SK-N-SH (cell line): ENCODE data around the gene MPDU1. TPM values are rescaled to one million over a fixed set of nuclear protein-coding genes. Genes with fewer than 3 reads are reported as not detected.

Experiments
- CTCF ChIA-PET: fragments of 300-600, 350-600 bp; formaldehyde crosslinking; extraction: SDS; loops from one replicate; lab custom pipeline; 2021; lab: Yijun Ruan, JAX
- POLR2A ChIA-PET: fragments of 350-600 bp; sonication (Branson Sonifier 250); formaldehyde crosslinking; extraction: SDS; loops from one replicate; lab custom pipeline; 2020; ENCODE audit warnings: antibody characterized with exemption, inconsistent platforms; lab: Yijun Ruan, JAX
- DNase-seq: peaks from one replicate; pipeline ENCODE4 v3.0.0; 2012
- H2AFZ ChIP-seq: fragments of 200-600 bp; sonication (generic); 2 replicates; pipeline ENCODE4 v1.8.1; 2016; ENCODE audit warnings: antibody characterized with exemption, mild to moderate bottlenecking, low read depth
- H3F3A ChIP-seq: fragments of 200-600 bp; sonication (generic); replicated peaks from 2 replicates; pipeline ENCODE3; 2016; ENCODE audit warnings: antibody characterized with exemption, mild to moderate bottlenecking; ENCODE audit not compliant: insufficient read depth
- H3K27ac ChIP-seq, 2 experiments: fragments of 200-500 bp in 1 of 2; fragments of 200-600 bp in 1 of 2; sonication (Bioruptor generic) in 1 of 2; sonication (generic), shearing (Covaris generic) in 1 of 2; 2 replicates each; pipeline versions ENCODE4 v1.5.1 to v1.6.1; 2014 to 2016; ENCODE audit warnings: low read depth in 2 of 2, inconsistent platforms in 1 of 2, low read length in 1 of 2, mild to moderate bottlenecking in 1 of 2, mixed read lengths in 1 of 2
- H3K27me3 ChIP-seq: fragments of 200-600 bp; sonication (generic), shearing (Covaris generic); 2 replicates; pipeline ENCODE4 v1.6.1; 2016; ENCODE audit warnings: mixed run types; ENCODE audit not compliant: insufficient read depth
- H3K36me3 ChIP-seq, 2 experiments: fragments of 200-500 bp in 1 of 2; fragments of 200-600 bp in 1 of 2; sonication (Bioruptor generic) in 1 of 2; sonication (generic) in 1 of 2; replicated peaks in 1 of 2; 2 replicates each; pipeline versions ENCODE3 to v1.5.1; 2014 to 2016; ENCODE audit warnings: low read length in 1 of 2, mild to moderate bottlenecking in 1 of 2; ENCODE audit not compliant: insufficient read depth in 2 of 2, control insufficient read depth in 1 of 2
- H3K4me1 ChIP-seq, 2 experiments: fragments of 200-500 bp in 1 of 2; fragments of 200-600 bp in 1 of 2; sonication (Bioruptor generic) in 1 of 2; sonication (generic), shearing (Covaris generic) in 1 of 2; 2 replicates each; pipeline versions ENCODE4 v1.5.1 to v1.6.1; 2014 to 2016; ENCODE audit warnings: low read depth in 1 of 2, low read length in 1 of 2, mixed run types in 1 of 2; ENCODE audit not compliant: insufficient read depth in 2 of 2, control insufficient read depth in 1 of 2
- H3K4me2 ChIP-seq: fragments of 200-600 bp; sonication (generic), shearing (Covaris generic); 2 replicates; pipeline ENCODE4 v1.6.1; 2017; ENCODE audit warnings: mixed run types
- H3K4me3 ChIP-seq, 2 experiments: fragments of 200-500 bp in 1 of 2; fragments of 200-600 bp in 1 of 2; sonication (Bioruptor generic) in 1 of 2; sonication (generic), shearing (Covaris generic) in 1 of 2; 2 replicates each; pipeline versions ENCODE4 v1.5.1 to v1.8.1; 2014 to 2016; ENCODE audit warnings: low read depth in 2 of 2, inconsistent platforms in 1 of 2, low read length in 1 of 2, mild to moderate bottlenecking in 1 of 2, mixed read lengths in 1 of 2, moderate library complexity in 1 of 2
- H3K79me2 ChIP-seq: fragments of 200-600 bp; sonication (generic); 2 replicates; pipeline ENCODE4 v1.8.1; 2017; ENCODE audit warnings: mild to moderate bottlenecking; ENCODE audit not compliant: insufficient read depth
- H3K9ac ChIP-seq: fragments of 200-600 bp; sonication (generic); 2 replicates; pipeline ENCODE4 v1.6.1; 2017; ENCODE audit warnings: mixed run types
- H3K9me2 ChIP-seq: fragments of 200-600 bp; sonication (generic); 2 replicates; pipeline ENCODE4 v1.6.1; 2017; ENCODE audit warnings: mixed run types
- H3K9me3 ChIP-seq: fragments of 200-600 bp; sonication (generic); 2 replicates; pipeline ENCODE4 v1.6.1; 2017; ENCODE audit warnings: mixed run types, mild to moderate bottlenecking, moderate library complexity
- H4K20me1 ChIP-seq: fragments of 200-600 bp; sonication (generic); 2 replicates; pipeline ENCODE4 v1.6.1; 2017; ENCODE audit warnings: mild to moderate bottlenecking, mixed run types; ENCODE audit not compliant: insufficient read depth
- CHD2 ChIP-seq: fragments of 150-350 bp; IDR thresholded peaks from 2 replicates; pipeline ENCODE4 v1.6.1; 2018; ENCODE audit warnings: low read length; ENCODE audit not compliant: partially characterized antibody
- CTCF ChIP-seq: fragments of 200-600 bp; sonication (generic); IDR thresholded peaks from 2 replicates; pipeline ENCODE4 v1.6.1; 2017; ENCODE audit warnings: antibody characterized with exemption, mild to moderate bottlenecking, moderate library complexity
- EP300 ChIP-seq, 2 experiments: IDR thresholded peaks; 2 replicates each; pipeline versions ENCODE4 v1.4.0 to v1.6.1; 2012; ENCODE audit warnings: borderline replicate concordance in 1 of 2, low read depth in 1 of 2, low read length in 1 of 2
- EZH2phosphoT487 ChIP-seq: fragments of 200-600 bp; sonication (generic); IDR thresholded peaks from 2 replicates; pipeline ENCODE4 v1.6.1; 2017; ENCODE audit warnings: low read depth, mixed run types, mild to moderate bottlenecking, antibody characterized with exemption, moderate library complexity, borderline replicate concordance
- FOXJ3 ChIP-seq: sonication (generic); formaldehyde crosslinking; IDR thresholded peaks from 2 replicates; pipeline ENCODE4 v1.5.1; 2020; ENCODE audit warnings: mild to moderate bottlenecking, missing genetic modification reagents
- GABPA ChIP-seq: IDR thresholded peaks from 2 replicates; pipeline ENCODE4 v1.4.0; 2012; ENCODE audit warnings: low read depth, mild to moderate bottlenecking
- GATA2 ChIP-seq: sonication (generic); formaldehyde crosslinking; IDR thresholded peaks from 2 replicates; pipeline ENCODE4 v1.5.0; 2020; ENCODE audit warnings: mild to moderate bottlenecking, missing genetic modification reagents
- JUND ChIP-seq: IDR thresholded peaks from 2 replicates; pipeline ENCODE4 v1.4.0; 2012
- MAX ChIP-seq: IDR thresholded peaks from 2 replicates; pipeline ENCODE4 v1.4.0; 2012; ENCODE audit warnings: low read depth
- NFIC ChIP-seq: IDR thresholded peaks from 2 replicates; pipeline ENCODE4 v1.4.0; 2012; ENCODE audit warnings: borderline replicate concordance
- POLR2AphosphoS5 ChIP-seq: IDR thresholded peaks from 2 replicates; pipeline ENCODE4 v1.6.1; 2012; ENCODE audit warnings: low read depth, low read length
- RAD21 ChIP-seq: IDR thresholded peaks from 2 replicates; pipeline ENCODE4 v1.6.1; 2012; ENCODE audit warnings: mild to moderate bottlenecking, low read length
- SMC3 ChIP-seq: IDR thresholded peaks from 2 replicates; pipeline ENCODE4 v1.6.1; 2012; ENCODE audit warnings: low read depth, low read length, improper control_type of control experiment
- TAF1 ChIP-seq: IDR thresholded peaks from 2 replicates; pipeline ENCODE4 v1.6.1; 2012; ENCODE audit warnings: low read depth, mild to moderate bottlenecking, low read length, moderate library complexity, borderline replicate concordance
- TEAD4 ChIP-seq: IDR thresholded peaks from 2 replicates; pipeline ENCODE4 v1.4.0; 2012; ENCODE audit warnings: mild to moderate bottlenecking, borderline replicate concordance; ENCODE audit not compliant: insufficient read depth
- YY1 ChIP-seq: IDR thresholded peaks from 2 replicates; pipeline ENCODE4 v1.4.0; 2012; ENCODE audit warnings: low read depth, mild to moderate bottlenecking
- ZBTB33 ChIP-seq: IDR thresholded peaks from 2 replicates; pipeline ENCODE4 v1.4.0; 2012; ENCODE audit warnings: low read depth, borderline replicate concordance
- WGBS: methylation state at CpG from one replicate; pipeline ENCODE4 v1.1.6; 2017; ENCODE audit warnings: low lambda C conversion rate; 5-methylcytosine and 5-hydroxymethylcytosine counted together
- polyA plus RNA-seq, 3 experiments: library from polyadenylated mRNA; depleted of rRNA; stranded (reverse); fragments of >200 nt; gene quantifications; 2 replicates each; pipeline ENCODE4 v1.2.3, GENCODE V29; 2012
- TF ChIP-seq, protein P1 (sequence below): fragments of 150-350 bp; IDR thresholded peaks from 2 replicates; pipeline ENCODE4 v1.6.1; 2017; ENCODE audit warnings: antibody characterized with exemption, low read length, low read depth, borderline replicate concordance
- TF ChIP-seq, protein P2 (sequence below): IDR thresholded peaks from 2 replicates; pipeline ENCODE4; 2012
- TF ChIP-seq, protein P3 (sequence below): IDR thresholded peaks from 2 replicates; pipeline ENCODE4 v1.4.0; 2012; ENCODE audit warnings: low read depth, borderline replicate concordance

MPDU1 gene
- polyA plus RNA-seq, 1 of the 3 experiments (the other 2 are of a cell fraction): 126 TPM

- DNase-seq: no peak
- ChIA-PET POLR2A (interaction anchor here (1.0 kb wide), 1 partner anchor 101 kb away, joined by 4 read pairs; the partner anchor contains the start of gene TP53), CTCF (interaction anchor here (0.8 to 3.4 kb wide), 5 partner anchors 22 to 541 kb away, joined by 3 to 12 read pairs (median 5); partner anchors contain the start of genes SENP3 and TP53)
- H3K9me3 ChIP-seq: no peaks in the 10 kb centered on the region
- H3K4me1 ChIP-seq: peaks cover 32 to 47% of the 10 kb centered on the region in 2 experiments
- peaks cover 11 to 32% of the 10 kb centered on the region in 2 experiments for H3K36me3 ChIP-seq
- no peak overlapping the region for H2AFZ ChIP-seq
- H4K20me1 ChIP-seq: no peaks in the 10 kb centered on the region
- H3K9me2 ChIP-seq: no peaks in the 10 kb centered on the region
- no peaks in the 10 kb centered on the region for H3K27me3 ChIP-seq
- peak overlapping the region; percentile 23 to 65 for H3K27ac ChIP-seq
- 73% methylated on average over 9 of the region's 9 CpGs for WGBS
- peak overlapping the region; percentile 68; the same call in 1 of the 2 replicates for H3K4me2 ChIP-seq
- H3K4me3 ChIP-seq: no peak overlapping the region
- peaks cover 44% of the 10 kb centered on the region for H3K79me2 ChIP-seq
- peaks cover 38% of the 10 kb centered on the region for H3F3A ChIP-seq
- TF ChIP-seq TAF1 (no peak), NFIC (no peak), CTCF (no peak), GATA2 (CRISPR knock-in tag) (no peak), ZBTB33 (no peak), JUND (no peak), RAD21 (no peak), EZH2phosphoT487 (no peak), CHD2 (no peak), SMC3 (no peak), YY1 (no peak), MAX (no peak), POLR2AphosphoS5 (no peak), GABPA (no peak), FOXJ3 (CRISPR knock-in tag) (no peak), TEAD4 (no peak), EP300 (IDR thresholded peaks at IDR 0.05; ENCODE audit: borderline replicate concordance in 1 of 2, low read depth in 1 of 2, low read length in 1 of 2) (no peak)
- TF ChIP-seq, protein P1, sequence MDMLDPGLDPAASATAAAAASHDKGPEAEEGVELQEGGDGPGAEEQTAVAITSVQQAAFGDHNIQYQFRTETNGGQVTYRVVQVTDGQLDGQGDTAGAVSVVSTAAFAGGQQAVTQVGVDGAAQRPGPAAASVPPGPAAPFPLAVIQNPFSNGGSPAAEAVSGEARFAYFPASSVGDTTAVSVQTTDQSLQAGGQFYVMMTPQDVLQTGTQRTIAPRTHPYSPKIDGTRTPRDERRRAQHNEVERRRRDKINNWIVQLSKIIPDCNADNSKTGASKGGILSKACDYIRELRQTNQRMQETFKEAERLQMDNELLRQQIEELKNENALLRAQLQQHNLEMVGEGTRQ: no peak
- TF ChIP-seq, protein P2, sequence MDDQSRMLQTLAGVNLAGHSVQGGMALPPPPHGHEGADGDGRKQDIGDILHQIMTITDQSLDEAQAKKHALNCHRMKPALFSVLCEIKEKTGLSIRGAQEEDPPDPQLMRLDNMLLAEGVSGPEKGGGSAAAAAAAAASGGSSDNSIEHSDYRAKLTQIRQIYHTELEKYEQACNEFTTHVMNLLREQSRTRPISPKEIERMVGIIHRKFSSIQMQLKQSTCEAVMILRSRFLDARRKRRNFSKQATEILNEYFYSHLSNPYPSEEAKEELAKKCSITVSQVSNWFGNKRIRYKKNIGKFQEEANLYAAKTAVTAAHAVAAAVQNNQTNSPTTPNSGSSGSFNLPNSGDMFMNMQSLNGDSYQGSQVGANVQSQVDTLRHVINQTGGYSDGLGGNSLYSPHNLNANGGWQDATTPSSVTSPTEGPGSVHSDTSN: no peak
- TF ChIP-seq, protein P3, sequence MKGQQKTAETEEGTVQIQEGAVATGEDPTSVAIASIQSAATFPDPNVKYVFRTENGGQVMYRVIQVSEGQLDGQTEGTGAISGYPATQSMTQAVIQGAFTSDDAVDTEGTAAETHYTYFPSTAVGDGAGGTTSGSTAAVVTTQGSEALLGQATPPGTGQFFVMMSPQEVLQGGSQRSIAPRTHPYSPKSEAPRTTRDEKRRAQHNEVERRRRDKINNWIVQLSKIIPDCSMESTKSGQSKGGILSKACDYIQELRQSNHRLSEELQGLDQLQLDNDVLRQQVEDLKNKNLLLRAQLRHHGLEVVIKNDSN: no peak
- no peak overlapping the region for H3K9ac ChIP-seq
These were observed 3.2 kb downstream of the MPDU1 start for GRCh38 chr17:7586673-7587419.
